ENCODE results near the gene CASK.

GRCh38 chrX:41553688-41554087 lies 369.7 kb downstream of the CASK start:
- TF ChIP-seq CTCF (IDR thresholded peaks at IDR 0.05) (no peak), POLR2A (IDR thresholded peaks at IDR 0.05) (no peak)

Measured in thyroid gland (tissue), 4 donors.